NCI-H2081 (cell line): ENCODE results near the gene PTPMT1.
A peak's percentile ranks its signal among the peaks of the same experiment; 100 is the strongest.
"Not testable (repeated sequence)": the region's sequence is repeated elsewhere in the genome, so short reads cannot be mapped to it uniquely, and the experiment has no call there.

ENCODE experiments used
- DNase-seq, 2 experiments: peaks; one replicate each; lab custom pipeline; 2025; lab: John Stamatoyannopoulos, UW

Gene PTPMT1

GRCh38 chr11:47546274-47546673, 19.1 kb upstream of the PTPMT1 start:
- DNase-seq = not testable (repeated sequence)

DNA sequence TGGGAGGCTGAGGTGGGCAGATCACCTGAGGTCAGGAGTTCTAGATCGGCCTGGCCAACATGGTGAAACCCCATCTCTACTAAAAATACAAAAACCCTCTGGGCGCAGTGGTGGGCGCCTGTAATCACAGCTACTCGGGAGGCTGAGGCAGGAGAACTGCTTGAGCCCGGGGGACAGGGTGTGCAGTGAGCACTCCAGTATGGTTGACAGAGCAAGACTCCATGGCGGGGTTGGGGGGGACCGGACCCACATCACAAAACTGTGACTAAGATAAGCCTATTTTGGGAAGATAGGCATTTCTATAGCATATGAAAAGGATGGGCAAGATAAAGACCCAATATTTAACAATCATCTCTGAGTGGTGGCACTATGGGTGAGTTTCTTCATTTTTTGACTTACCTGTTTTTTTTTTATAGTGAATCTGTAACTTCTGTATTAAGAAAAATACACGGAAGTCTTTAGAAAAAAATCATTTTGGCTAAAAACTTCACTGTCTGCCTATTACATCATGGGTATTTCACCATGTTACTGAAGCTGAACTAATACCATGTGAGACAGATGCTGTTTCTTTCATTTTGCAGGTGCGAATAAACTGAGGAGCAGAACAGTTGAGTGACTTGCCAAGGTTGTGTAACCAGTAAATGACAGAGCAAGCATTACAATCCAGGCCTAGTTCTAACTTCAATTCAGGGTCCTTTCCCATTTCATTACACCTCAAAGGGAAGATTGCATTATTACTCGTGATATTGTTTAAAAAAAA, 14.9 kb upstream of the PTPMT1 start:
- DNase-seq = no peak

DNA sequence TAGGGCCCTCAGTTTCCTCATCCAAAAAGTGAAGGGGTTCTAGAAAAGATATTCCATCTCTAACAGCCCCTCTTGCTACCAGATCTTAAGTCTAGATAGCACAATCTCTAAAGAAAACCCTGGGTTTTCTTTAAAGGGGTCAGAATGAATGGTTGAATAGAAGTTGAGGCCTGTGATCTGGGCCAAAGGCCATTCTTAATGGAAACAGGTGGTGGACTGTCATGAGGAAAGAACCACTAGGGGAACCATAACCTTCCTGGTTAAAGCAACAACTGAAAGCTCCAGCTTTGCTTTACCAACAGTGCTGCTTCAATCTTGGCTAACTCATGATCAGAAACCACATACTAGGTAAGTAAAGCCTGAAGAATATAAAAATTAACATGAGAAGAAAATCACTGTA, 14.3 kb upstream of the PTPMT1 start:
- peak in 1 of 2 experiments; percentile 20 for DNase-seq

- peak in 1 of 2 experiments; percentile 37 for DNase-seq
Observed at GRCh38 chr11:47552056-47552565, 13.3 kb upstream of the PTPMT1 start.

DNA sequence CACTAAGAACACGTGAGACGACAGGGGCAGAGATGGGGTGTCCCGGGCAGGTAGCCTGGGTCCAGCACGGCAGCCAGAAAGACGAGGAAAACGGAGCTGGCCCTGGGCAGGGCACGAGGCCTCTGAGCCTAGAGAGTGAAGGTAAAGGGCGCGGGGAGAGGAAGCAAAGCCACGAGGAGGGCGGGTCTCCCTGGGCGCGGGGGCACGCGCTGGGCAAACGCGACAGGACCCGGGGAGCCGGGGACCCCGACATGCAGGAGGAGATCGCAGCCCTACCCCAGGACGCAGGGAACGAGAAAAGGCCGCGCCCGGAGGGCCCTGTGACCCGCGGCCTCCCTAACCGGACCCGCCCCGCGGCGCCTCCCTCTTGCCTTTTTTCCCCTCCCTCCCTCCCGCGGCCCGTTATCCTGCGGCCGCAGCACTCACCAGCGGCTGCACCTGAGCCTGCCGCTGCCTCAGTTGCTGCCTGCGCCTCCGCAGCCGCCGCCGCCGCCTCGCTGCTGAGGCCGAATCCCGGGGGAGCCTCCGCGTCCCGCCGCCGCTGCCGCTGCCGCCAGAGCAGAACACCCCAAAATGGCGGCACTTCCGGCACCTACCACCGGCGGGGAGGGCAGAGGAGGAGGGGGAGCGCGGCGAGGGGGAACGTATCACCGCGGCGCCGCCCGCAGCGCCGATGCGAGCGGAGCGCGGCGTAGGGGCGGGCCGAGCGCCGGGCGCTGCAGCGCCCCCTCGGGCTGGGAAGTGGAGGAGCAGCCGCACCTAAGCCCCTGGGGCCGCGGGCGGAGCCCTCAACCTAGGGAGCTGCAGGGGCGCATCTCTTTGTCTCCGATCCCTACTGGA, 12.6 kb upstream of the PTPMT1 start, which contains the start of gene CELF1:
CELF1 (minus strand) TSS at position 567 of the 840 bp plus-strand sequence. CDS start 53,609 bp downstream, outside the sequence.
- peak; percentile 96 for DNase-seq

DNA sequence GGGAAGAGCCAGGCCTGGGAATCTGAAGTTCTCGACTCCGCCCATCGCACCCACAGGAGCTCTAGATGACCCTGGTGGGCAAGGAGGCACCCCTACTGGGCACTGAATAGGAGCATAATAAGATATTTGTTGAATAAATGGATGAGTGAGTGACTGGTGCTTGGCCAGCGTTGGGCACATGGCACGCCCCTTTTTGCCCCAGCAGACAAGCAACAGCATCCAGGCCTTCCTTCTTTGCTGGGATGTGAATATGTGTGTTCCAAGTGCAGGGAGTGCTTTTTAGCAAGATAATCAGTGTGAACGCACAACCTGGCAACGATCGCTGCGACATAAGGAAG, 12.0 kb upstream of the PTPMT1 start:
- peak in 1 of 2 experiments; percentile 82 for DNase-seq

GRCh38 chr11:47557004-47557403, 8.4 kb upstream of the PTPMT1 start:
- not testable (repeated sequence) for DNase-seq

DNA sequence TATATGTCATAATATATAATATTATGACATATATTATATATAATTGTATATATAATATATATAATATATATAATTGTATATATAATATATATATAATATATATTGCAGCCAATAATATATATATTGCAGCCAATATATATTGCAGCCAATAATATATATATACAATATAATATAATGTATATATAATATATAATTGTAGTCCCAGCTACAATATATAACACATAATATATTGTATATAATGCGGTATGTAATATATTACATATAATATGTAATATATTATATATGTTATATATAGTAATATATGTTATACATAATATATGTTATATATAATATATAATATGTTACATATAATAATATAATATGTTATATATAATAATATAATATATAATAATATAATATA, 6.7 kb upstream of the PTPMT1 start:
- no peak for DNase-seq

DNA sequence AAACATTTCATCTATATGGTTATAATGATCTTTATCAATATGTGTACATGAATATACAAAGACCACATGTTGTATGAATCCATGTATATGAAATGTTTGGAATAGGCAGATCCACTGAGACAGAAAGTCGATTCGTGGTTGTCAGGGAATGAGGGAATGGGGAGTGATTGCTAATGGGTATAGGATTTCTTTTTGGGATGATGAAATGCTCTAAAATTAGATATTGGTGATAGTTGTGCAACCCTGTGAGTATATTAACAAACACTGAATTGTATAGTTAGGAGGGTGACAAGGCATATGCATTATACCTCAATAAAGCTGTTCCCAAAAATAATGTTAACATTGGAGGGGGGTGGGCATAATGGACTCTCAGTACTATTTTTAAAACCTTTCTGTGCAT, 5.0 kb upstream of the PTPMT1 start:
- no peak for DNase-seq

DNA sequence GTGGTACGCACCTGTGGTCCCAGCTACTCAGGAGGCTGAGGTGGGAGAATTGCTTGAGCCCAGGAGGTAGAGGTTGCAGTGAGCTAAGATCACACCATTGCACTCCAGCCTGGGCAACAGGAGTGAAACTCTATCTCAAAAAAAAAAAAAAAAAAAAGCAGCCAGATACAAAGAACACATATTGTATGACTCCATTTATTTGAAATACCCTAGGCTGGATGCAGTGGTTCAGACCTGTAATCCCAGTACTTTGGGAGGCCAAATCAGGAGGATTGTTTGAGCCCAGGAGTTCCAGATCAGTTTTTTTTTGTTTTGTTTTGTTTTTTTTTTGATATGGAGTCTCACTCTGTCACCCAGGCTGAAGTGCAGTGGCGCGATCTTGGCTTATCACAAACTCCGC, 3.0 kb upstream of the PTPMT1 start:
- not testable (repeated sequence) for DNase-seq

DNA sequence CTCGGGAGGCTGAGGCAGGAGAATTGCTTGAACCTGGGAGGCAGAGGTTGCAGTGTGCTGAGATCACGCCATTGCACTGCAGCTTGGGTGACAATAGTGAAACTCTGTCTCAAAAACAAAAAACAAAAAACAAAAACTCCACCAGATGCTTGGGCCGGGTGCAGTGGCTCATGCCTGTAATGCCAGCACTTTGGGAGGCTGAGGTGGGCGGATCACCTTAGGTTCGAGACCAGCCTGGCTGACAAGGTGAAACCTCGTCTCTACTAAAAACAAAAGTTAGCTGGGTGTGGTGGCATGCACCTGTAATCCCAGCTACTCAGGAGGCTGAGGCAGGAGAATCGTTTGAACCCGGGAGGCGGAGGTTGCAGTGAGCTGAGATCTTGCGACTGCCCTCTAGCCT, 1.0 kb upstream of the PTPMT1 start:
- DNase-seq = not testable (repeated sequence)

GRCh38 chr11:47564933-47565339, 463 bp upstream of the PTPMT1 start:
- no peak for DNase-seq

DNA sequence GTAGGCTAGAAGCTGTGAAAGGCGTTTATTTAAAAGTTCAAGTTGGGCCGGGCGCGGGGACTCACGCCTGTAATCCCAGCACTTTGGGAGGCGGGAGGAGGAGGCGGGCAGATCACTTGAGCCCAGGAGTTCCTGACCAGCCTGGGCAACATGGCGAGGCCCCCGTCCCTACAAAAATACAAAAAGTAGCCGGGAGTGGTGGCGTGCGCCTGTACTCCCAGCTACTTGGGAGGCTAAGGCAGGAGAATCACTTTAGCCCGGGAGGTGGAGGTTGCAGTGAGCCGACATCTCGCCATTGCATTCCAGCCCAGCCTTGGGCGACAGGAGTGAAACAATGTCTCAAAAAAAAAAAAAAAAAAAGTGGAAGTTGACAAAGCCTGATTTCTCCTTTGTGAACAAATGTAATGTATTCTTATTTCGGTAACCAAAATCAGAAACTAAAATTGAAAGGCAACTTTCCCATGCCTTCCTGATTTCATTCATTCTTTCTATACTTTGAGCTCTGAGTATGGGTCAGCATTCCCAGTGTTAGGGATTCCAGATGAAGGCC, 825 bp downstream of the PTPMT1 start:
- no peak for DNase-seq

DNA sequence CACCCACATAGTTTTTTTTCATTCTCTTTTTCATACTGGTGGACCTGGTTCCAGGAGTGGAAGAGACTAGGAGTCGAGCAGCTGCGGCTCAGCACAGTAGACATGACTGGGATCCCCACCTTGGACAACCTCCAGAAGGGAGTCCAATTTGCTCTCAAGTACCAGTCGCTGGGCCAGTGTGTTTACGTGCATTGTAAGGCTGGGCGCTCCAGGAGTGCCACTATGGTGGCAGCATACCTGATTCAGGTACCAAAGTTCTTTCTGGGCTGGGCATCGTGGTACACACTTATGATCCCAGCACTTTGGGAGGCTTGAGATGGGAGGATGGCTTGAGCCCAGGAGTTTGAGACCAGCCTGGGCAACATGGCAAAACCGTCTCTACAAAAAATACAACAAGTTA, 4.2 kb downstream of the PTPMT1 start:
- no peak for DNase-seq

GRCh38 chr11:47570651-47571356, 5.4 kb downstream of the PTPMT1 start:
- no peak for DNase-seq

GRCh38 chr11:47571357-47571729, 5.9 kb downstream of the PTPMT1 start:
- no peak for DNase-seq

- no peak for DNase-seq
Observed at GRCh38 chr11:47571895-47572294, 6.5 kb downstream of the PTPMT1 start.

DNA sequence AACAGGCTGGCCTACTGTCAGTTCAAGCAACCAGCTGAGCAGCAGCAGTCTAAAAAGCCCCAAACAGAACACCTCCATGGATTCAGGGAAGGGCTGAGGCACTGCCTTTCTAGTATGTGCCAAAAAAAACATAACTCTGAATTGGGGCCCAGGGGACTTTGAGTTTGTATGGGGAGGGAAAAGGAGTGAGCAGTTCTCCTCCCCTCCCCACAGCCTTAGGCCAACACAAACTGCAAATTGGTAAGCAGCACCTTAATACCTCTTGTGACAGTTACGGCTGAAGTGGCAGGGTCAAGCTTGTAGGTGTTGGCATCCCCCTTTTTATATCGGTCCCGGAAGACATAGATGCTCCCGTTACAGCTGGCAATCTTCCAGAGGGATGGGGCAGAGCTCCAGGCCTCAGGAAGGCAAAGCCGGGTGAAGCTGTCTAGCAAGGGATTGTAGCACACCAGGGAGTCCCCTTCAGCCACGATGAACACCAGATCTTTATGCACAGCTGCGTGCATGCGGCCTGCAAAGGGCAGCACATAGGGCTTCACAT, 7.4 kb downstream of the PTPMT1 start:
- no peak for DNase-seq

DNA sequence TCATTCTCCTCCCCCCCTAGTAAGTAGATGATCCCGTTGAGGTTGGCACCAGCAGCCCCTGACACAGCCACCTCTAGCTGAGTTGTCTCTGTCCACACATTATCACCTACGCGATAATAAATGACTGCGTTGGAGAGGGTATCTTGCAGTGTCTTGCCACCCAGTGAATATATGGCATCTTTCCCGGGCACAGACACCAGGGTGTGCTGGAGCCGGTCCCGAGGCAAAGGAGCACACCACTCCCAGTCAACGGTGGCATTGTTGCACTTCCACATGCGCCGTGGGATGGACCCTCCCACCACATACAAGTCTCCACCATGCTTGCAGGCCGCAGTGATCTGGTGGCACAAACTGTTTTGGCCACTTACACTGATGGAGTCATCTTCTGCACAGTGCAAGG, 7.9 kb downstream of the PTPMT1 start:
- DNase-seq = no peak

- no peak for DNase-seq
Observed at GRCh38 chr11:47577460-47578041, 12.2 kb downstream of the PTPMT1 start.
